DOHH2 (cell line): ENCODE measurements around the gene IVL.

Source experiments
- CTCF ChIP-seq: fragments of 200-600 bp; sonication (generic); IDR thresholded peaks from one replicate; pipeline ENCODE4 v1.5.1; 2014; ENCODE audit warnings: antibody characterized with exemption, mild to moderate bottlenecking, low read depth, low read length; ENCODE audit not compliant: poor library complexity, severe bottlenecking
- EZH2phosphoT487 ChIP-seq: fragments of 200-600 bp; sonication (generic); IDR thresholded peaks from 2 replicates; pipeline ENCODE4 v1.6.1; 2017; ENCODE audit warnings: borderline replicate concordance, mild to moderate bottlenecking, antibody characterized with exemption, low read length, moderate library complexity, mixed read lengths

GRCh38 chr1:152953761-152954160 is 45.4 kb downstream of the IVL start:
- TF ChIP-seq EZH2phosphoT487, result no peak
- no peak for TF ChIP-seq CTCF
